Limb (tissue), 2 donors: ENCODE measurements around the gene SMG7.

Source experiments
- DNase-seq, 2 donors: peaks; one replicate each; pipeline ENCODE4 v3.0.0-alpha.2; 2016; ENCODE audit errors: extremely low spot score in 2 of 2

The SMG7 gene

GRCh38 chr1:183565261-183565660 is 93.0 kb downstream of the SMG7 start:
- DNase-seq, result no peak

GRCh38 chr1:183566026-183566425 is 93.7 kb downstream of the SMG7 start:
- DNase-seq, result no peak

- DNase-seq, result no peak
These were observed 95.3 kb downstream of the SMG7 start for GRCh38 chr1:183567584-183567983.

- DNase-seq, result no peak
These were observed 96.1 kb downstream of the SMG7 start for GRCh38 chr1:183568176-183569021.

GRCh38 chr1:183569141-183569540 is 96.8 kb downstream of the SMG7 start:
- no peak for DNase-seq

GRCh38 chr1:183569801-183570200 is 97.5 kb downstream of the SMG7 start:
- DNase-seq, result no peak

GRCh38 chr1:183570451-183570850 is 98.2 kb downstream of the SMG7 start:
- no peak for DNase-seq

- DNase-seq, result no peak
These were observed 99.5 kb downstream of the SMG7 start for GRCh38 chr1:183571678-183572268.

- no peak for DNase-seq
These were observed 100.4 kb downstream of the SMG7 start for GRCh38 chr1:183572721-183573120.

- DNase-seq, result no peak
These were observed 103.3 kb downstream of the SMG7 start for GRCh38 chr1:183575606-183576005.

GRCh38 chr1:183576537-183576936 is 104.2 kb downstream of the SMG7 start:
- DNase-seq, result no peak

GRCh38 chr1:183577897-183578465 is 105.7 kb downstream of the SMG7 start:
- DNase-seq, result no peak

GRCh38 chr1:183578856-183579255 is 106.6 kb downstream of the SMG7 start:
- no peak for DNase-seq

GRCh38 chr1:183580281-183580682 is 108.0 kb downstream of the SMG7 start:
- peak in 1 of 2 donors; percentile 49 for DNase-seq

- DNase-seq, result no peak
These were observed 109.9 kb downstream of the SMG7 start for GRCh38 chr1:183582021-183582713.

- no peak for DNase-seq
These were observed 111.2 kb downstream of the SMG7 start for GRCh38 chr1:183583466-183583865.

- no peak for DNase-seq
These were observed 111.8 kb downstream of the SMG7 start for GRCh38 chr1:183584147-183584546.

- DNase-seq, result no peak
These were observed 112.7 kb downstream of the SMG7 start for GRCh38 chr1:183585038-183585437.

GRCh38 chr1:183586455-183586854 is 114.2 kb downstream of the SMG7 start:
- no peak for DNase-seq

- DNase-seq, result no peak
These were observed 114.6 kb downstream of the SMG7 start for GRCh38 chr1:183586926-183587325.

GRCh38 chr1:183588827-183589226 is 116.5 kb downstream of the SMG7 start:
- no peak for DNase-seq

- no peak for DNase-seq
These were observed 117.1 kb downstream of the SMG7 start for GRCh38 chr1:183589384-183589783.
